ENCODE data around the gene NPFFR1. TPM values are rescaled to one million over a fixed set of nuclear protein-coding genes. Genes with fewer than 3 reads are reported as not detected.

The NPFFR1 gene
- total RNA-seq, 1 donor from 2014 or later, result not detected

DNA sequence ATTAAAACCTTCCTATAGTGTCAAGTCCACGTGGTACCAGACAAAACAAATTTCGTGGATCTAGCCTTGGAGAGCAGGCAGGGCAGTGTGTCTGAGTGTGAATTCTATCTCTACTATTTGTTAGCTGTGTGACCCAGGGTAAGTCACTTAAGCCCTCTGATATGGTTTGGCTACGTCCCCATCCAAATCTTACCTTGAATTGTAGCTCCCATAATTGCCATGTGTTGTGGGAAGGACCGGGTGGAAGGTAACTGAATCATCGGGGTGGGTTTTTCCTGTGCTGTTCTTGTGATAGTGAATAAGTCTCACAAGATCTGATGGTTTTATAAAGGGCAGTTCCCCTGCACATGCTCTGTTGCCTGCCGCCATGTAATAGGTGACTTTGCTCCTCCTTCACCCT is 2.8 kb upstream of the NPFFR1 start:
- intact Hi-C loops (cut with micrococcal nuclease), result no loop called here

DNA sequence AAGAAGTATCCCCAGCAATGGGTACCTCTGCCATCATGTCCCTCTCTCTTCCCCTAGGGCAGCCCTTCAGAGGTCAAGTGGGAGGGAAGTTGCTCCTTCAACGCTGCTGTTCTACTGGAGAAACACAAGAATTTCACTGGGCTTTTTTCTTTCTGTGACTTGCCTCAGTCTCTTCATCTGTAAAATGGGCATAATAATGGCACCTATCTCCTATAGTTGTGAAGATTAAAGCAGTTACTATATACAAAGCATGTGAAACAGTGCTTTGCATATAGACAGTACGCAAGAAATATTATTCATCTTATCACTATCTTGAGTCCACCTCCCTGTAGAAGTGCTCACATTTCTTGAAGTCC is 1.6 kb upstream of the NPFFR1 start:
- intact Hi-C loops (cut with micrococcal nuclease), result no loop called here

DNA sequence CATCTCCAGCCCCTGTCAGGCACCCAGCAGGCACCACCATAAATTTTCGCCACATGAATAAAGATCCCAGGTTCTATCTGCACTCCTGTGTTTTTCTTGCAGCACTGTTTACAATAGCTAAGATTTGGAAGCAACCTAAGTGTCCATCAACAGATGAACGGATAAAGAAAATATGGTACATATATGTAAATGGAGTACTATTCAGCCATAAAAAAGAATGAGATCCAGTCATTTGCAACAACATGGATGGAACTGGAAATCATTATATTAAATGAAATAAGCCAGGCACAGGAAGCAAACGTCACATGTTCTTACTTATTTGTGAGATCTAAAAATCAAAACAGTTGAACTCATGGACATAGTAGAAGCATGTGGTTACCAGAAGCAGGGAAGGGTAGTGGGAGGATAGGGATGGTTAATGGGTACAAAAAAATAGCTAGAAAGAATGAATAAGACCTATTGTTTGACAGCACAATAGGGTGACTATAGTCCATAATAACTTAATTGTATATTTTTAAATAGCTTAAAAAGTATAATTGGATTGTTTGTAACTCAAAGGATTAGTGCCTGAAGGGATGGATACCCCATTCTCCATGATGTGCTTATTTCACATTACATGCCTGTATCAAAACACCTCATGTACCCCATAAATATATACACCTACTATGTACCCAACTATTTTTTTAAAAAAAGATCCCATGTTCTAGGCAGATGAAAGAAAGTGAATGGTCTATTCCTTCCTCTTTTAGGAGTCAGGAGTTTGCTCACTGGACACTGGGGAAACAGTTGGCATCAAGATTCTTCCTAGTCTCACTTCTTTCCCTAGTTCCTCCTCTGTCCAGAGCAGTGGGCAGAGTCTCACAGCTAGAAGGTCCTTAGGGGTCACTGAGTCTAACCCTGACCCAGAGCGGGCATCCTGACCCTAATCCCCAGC is 1.0 kb upstream of the NPFFR1 start:
- intact Hi-C loops (cut with micrococcal nuclease), result no loop called here

DNA sequence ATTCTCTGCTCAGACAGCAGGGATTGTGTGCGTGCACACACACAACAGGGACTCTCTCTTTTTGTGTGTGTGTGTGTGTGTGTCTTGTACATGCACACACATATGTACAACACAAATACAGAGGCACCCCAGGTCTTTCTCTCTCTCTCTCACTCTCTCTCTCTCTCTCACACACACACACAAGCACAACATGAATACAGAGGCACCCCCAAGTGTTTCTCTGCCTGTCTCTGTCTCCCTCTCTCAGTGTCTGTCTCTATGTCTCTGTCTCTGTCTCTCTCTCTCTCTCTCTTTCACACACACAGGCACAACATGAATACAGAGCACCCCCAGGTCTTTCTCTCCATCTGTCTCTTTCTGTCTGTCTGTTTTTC is 746 bp downstream of the NPFFR1 start:
- intact Hi-C loops (cut with micrococcal nuclease), result no loop called here

DNA sequence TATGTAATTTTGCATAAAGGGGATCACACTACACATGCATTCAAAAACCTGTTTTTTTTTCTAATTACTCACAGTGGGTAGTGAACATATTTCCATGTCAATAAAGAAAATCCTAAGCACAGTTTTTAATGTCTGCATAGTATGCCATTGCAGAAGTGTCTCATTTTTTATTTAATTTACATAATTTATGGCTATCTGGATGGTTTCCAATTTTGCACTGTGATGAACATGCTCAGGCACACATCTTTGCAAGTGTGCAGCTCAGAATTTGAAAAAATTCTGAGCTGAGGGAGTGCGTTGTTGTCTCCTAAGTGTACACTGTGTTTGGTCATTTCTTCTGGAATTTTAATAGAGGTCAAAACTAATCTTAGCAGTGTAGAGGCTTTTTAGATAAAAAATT is 2.2 kb downstream of the NPFFR1 start:
- intact Hi-C loops (cut with micrococcal nuclease), result no loop called here

DNA sequence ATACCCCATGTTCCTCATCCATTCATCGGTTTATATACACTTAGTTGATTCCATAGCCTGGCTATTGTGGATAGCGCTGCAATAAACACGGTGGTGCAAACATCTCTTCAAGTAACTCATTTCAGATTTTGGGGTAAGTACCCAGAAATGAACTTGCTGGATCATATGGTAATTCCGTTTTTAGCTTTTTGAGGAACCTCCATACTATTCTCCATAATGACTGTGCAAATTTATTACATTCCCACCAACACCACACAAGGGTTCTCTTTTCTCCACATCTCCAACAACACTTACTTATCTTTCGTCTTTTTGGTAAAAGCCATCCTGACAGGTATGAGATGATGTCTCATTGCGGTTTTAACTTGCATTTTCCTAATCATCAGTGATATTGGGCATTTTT is 3.7 kb downstream of the NPFFR1 start:
- intact Hi-C loops (cut with micrococcal nuclease), result no loop called here

DNA sequence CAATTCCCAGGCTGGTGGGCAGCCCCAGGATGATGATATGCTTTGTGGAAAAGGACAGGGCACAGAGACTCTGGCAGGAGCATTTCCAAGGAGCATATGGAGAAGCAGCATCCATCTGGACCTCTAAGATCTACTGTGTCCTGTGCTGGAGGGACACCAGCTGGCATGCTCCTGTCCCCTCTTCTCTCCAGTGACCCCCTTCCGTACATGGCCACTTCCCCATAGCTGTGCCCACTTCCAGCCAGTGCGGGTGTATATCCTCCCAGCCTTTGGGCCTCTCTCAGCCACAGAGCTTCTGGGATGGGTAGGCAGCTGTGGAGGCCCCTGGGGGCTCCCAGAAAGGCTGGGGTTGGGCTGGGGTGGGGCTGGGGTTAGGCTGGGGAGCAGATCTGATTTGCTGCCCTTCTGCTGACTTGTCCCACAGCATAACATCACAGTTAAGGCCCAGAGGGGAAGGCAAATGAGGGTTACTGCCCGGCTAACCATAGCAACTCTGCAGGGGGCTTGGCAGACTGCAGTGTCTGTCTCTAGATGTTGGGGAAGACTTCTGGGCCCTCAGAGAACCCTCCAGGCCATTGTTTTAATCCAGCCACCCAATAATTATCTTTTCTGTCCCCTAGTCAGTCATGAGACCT is 6.3 kb downstream of the NPFFR1 start:
- intact Hi-C loops (cut with micrococcal nuclease), result no loop called here

DNA sequence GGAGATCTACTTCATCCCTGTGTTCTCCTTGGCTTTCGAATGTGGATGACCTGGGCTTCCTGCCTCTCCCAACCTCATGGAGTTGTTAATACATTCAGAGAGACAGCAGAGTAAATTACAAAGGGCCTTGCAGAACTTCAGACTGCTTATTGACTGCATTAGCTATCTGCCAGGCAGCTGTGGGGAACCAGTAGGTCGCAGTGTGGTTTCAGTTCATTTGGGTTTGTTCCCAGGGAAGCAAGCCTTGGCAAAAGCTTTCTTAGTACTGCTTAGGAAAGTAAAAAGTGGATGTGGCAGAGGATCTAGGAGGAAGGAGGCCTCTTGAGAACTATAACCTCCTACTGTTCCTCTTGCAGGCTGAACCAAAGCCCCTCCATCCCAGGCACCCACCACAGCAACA is 9.2 kb downstream of the NPFFR1 start:
- intact Hi-C loops (cut with micrococcal nuclease), result loop anchor here (5.0 kb wide), 1 partner anchor 102 kb away; the partner anchor contains the start of gene SAR1A

DNA sequence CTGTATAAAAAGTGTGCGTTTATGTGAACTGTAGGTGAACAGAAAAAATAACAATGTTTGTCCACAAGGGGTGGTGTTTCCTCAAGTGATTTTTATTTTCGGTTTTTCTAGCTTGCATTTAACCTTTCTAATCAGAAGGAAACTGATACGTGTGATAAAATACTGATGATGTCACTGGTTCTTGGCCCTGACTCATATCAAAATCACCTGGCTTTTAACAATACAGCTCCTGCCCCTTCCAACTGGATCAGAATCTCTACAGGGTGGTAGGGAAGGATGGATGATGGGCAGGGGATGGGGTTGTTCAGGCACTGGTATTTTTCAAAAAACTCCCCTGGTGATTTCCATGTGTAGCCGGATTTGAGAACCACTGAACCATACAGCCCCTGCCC is 10.9 kb downstream of the NPFFR1 start:
- intact Hi-C loops (cut with micrococcal nuclease), result loop anchor here (1.0 to 5.0 kb wide), 6 partner anchors 40 to 181 kb away; partner anchors contain the start of genes PPA1 and SAR1A

DNA sequence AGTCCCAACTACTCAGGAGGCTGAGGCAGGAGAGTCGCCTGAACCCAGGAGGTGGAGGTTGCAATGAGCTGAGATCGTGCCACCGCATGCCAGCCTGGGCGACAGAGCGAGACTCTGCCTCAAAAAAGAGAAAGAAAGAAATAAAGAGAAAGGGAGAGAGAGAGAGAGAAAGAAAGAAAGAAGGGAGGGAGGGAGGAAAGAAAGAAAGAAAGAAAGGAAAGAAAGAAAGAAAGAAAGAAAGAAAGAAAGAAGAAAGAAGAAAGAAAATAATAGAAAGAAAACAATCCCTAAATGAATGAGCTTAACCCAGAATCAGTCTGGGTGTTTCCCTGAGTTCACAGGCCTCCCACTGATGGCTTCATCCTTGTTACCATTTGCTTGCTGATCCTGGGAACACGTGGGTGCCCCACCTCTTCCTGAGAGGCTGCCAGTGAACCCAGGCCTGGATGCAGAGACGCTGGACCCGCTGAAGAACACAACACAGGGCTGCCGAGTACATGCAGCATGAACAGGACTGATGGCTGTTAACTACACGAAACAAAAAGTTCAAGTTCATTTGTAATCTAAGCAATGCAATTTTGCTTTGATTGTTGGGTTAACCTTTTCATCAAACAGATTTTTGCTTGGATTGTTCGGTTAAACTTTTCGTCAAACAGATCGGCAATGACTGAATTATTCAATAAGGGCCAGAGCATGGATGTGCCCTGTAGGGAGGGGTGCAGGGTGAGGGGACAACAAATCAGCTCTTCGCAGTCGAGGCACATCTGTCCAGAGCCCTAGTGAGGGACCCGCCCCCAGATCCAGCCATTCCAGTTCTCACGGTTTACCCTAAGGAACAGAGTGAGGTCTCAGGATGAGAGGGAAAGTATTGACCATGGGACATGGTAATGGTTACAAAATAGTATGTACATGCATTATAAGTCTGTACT is 11.5 kb downstream of the NPFFR1 start:
- intact Hi-C loops (cut with micrococcal nuclease), result loop anchor here (1.0 to 5.0 kb wide), 3 partner anchors 83 to 180 kb away; partner anchors contain the start of gene SAR1A

DNA sequence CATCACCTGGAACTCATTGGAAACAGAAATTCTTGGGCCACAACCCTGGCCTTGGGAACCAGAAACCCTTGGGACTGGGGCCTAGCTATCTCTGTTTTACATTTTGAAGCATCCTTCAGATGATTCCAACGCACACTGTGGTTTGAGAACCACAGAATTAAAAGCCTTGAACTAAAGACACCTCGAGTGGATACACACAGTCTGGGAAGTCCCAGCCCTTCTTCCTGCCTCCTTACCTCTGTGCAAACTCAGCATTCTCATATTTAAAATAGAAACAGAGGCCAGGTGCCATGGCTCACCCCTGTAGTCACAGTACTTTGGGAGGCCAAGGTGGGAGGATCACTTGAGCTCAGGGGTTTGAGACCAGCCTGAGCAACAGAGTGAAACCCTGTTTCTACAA is 12.9 kb downstream of the NPFFR1 start:
- intact Hi-C loops (cut with micrococcal nuclease), result loop anchor here (5.0 kb wide), 1 partner anchor 99 kb away; the partner anchor contains the start of gene SAR1A

DNA sequence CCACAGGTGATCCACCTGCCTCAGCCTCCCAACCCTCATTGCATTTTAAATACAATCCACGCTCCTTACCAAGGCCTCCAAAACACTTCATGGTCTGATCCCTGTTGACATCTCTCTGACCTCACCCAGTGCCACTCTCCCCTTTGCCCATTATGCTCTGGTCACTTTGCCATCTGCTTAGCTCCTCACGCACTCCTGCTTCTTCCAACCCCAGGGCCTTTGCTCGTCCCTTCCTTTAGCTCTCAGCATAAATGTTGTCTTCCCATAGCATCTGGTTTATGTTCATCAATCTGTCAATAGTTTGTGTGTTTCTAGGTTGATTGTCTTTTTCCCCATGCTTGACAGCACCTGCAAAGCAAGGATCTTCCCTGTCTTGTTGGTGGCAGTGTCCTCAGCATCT is 14.1 kb downstream of the NPFFR1 start:
- intact Hi-C loops (cut with micrococcal nuclease), result loop anchor here (5.0 kb wide), 1 partner anchor 97 kb away; the partner anchor contains the start of gene SAR1A

DNA sequence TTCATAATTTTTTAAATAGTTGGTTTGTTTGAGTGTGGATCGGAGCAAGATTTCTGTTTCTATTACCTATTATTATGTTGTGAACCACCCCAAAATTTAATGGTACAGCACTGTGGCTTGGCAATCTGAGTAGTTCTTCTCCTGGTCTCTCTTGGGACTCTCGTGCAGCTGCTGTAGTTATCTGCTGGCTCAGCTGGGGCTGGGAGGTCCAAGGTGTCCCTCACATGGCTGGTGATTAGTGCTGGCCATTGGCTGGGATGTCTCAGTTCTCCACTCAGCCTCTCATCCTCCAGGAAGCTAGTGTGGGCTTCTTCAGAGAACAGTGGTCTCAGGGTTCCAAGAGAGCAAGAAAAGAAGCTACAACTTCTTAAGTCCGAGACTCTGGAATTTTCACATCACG is 15.4 kb downstream of the NPFFR1 start:
- intact Hi-C loops (cut with micrococcal nuclease), result no loop called here

DNA sequence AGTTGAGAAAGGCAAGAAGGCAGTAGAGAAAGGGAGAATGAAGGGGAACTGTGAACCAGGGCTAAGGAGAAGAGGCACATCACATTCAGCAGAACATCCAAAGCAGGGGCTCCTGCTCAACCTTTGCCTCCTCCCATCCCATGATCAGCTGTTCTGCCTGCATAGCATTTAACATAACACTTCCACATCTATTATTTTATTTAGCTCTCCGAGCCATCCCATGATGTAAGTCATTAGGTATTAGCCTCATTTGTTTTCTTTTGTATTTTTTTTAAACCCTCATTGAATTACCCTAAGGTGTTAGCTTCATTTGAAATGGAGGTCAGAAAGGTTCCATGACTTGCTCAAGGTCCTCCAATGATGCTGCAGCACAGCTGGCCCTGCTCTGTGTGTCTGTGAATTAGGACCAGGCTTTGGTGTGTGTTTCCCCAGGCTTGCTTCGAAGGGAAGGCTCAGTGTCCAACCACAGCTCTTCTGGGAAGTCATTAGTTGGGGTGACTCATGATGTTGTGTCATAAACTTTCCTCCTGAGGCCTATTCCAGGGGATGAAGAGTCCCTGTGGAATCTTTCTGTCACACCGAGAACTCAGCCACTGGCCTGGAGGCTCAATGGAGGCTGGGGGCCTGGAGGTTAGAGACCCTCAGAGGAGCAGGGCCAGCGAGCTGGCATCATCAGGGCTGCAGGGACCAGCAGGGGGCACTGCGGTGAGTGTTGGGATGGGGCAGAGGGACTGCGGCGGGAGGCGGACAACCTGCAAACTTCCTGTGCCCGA is 16.5 kb downstream of the NPFFR1 start:
- intact Hi-C loops (cut with micrococcal nuclease), result no loop called here

DNA sequence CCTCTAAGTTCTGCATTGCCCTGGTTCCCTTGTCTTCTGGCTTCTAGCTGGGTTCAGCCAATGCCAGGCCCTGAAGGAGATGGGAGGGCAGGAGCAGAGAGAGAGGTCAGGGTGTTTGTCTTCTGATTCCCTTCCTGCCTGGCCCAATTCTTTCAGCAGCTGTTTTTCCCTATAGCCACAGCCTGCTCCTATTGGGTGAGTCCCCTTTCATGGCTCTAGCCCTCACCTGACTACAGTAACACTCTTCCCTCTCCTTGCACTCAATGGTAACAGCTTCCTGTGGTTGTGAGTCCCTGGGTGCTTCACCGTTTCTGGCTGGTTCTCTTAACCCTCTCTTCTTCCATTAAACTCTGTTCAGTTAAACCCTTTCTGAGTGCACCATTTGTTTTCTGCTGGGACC is 17.1 kb downstream of the NPFFR1 start:
- intact Hi-C loops (cut with micrococcal nuclease), result no loop called here

DNA sequence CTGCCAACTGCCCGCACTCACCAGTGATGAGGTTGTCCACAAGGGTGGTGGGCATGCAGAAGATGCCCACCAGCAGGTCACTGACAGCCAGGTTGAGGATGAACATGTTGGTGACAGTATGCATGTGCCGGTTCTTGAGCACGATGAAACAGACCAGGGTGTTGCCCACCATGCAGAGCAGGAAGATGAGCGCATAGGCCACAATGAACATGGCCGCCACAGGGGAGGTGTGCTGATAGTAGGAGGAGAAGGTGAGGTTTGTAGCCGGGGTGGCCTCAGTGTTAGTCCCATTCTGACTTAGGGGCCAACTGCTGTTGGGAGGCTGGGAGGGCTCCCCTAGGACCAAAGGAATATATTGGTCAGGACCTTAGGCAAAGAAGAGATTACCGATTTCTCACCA is 17.7 kb downstream of the NPFFR1 start:
- intact Hi-C loops (cut with micrococcal nuclease), result no loop called here

DNA sequence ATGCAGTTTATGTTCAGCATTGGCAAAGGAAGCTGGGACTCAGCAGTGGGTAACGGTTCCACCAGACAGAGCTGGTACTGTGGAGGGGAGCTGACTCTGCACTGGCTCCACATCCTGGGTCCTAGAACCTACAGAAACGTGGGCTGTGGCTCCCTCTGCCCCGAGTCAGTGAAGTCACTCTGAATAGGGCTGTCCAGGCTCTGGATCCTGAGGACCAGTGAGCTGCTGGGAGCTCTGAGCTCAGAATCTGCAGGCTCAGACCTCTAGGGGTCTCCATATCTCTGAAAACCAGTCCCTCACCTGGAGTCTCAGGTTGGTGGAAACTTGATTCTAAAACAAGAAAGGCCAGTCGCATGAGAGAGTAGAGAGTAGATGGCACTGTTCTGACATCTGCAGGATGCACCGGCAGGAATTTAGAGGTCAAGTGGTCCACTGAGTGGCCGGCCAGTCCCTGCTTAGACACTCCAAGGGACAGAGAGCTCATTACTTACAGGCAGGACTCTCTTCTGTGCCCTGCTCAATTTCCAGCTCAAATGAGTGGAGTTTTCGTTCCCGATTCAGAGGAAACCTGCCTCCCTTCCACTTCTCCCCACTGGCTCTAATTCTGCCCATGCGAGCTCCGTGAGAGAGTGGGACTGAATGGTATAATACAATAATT is 18.6 kb downstream of the NPFFR1 start:
- intact Hi-C loops (cut with micrococcal nuclease), result no loop called here

DNA sequence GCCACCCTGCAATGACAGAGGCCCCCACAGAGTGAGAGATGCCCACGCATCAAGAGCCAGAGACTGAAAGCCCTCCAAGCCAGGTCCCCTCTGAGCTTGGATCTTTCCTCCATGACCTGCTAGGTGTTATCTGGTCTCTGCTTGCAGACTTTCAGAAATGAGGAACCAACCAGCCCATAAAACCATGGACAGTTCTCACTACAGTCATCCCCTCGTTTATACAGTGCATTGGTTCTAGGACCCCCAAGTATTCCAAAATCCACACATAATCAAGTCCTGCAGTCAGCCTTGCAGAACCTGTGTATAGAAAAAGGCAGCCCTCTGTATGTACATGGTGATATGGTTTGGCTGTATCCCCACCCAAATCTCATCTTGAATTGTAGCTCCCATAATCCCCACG is 23.1 kb downstream of the NPFFR1 start:
- intact Hi-C loops (cut with micrococcal nuclease), result no loop called here

DNA sequence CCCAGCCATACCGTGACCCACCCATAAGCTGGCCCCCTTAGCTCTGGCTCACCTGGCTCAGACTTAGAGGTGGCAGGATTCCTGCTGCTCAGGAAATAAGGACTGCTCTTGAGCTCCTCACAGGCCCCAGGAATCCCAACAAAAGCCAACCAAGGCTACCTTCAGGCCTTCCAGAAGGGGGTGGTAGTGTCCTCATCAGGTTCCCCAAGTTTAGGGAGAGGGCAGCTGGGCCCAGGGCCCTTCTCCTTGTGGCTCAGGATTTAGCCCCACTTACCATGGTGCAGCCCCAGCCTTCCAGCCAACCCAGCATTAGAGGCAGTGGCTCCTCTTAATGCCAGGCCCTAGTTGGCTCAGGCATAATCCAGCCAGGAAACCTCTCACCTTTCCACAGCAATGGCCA is 23.5 kb downstream of the NPFFR1 start:
- intact Hi-C loops (cut with micrococcal nuclease), result no loop called here

DNA sequence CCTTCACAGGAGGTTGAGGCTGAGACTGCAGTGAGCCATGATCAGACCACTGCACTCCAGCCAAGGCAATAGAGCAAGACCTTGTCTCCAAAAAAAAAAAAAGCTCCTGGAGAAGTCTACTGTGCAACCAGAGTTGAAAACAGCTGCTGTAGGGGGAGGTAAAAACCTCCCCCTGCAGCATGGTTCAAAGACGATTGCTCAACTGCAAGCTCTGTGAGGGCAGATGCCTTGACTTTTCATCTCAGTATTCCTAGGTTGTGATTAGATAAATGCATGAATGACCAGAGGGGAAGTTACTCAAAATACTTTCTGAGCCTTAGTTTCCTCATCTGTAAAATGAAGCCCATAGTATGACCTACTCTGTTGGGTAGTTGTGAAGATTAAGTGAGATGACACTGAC is 25.6 kb downstream of the NPFFR1 start:
- intact Hi-C loops (cut with micrococcal nuclease), result no loop called here

Data from T-helper 1 cell treated with Interleukin-12 subunit alpha and Interleukin-12 subunit beta and Interleukin-4 antibody, amounts not matched to agents 30 ng/mL and 1 ng/mL, for 36 hours (primary cell).